NCI-H2081 (cell line): Measurements from ENCODE around the gene ZNF358.
A peak's percentile ranks its signal among the peaks of the same experiment; 100 is the strongest.

Source experiments
- DNase-seq, 2 experiments: peaks; one replicate each; lab custom pipeline; 2025; lab: John Stamatoyannopoulos, UW

The ZNF358 gene

GRCh38 chr19:7515645-7516151 is at the start of gene ZNF358:
Gene ZNF358, plus strand, starts transcription at chr19:7516103. Its CDS starts 3,140 bp downstream, at chr19:7519243.
- DNase-seq = peak; percentile 64 to 67

GRCh38 chr19:7467009-7467989 is 48.6 kb upstream of the ZNF358 start:
- DNase-seq = no peak

GRCh38 chr19:7468840-7469239 is 47.1 kb upstream of the ZNF358 start:
- DNase-seq = no peak

GRCh38 chr19:7469669-7470285 is 46.1 kb upstream of the ZNF358 start:
- DNase-seq = no peak

GRCh38 chr19:7470540-7471305 is 45.2 kb upstream of the ZNF358 start:
- no peak for DNase-seq

- no peak for DNase-seq
These were observed 43.9 kb upstream of the ZNF358 start for GRCh38 chr19:7471696-7472615.

GRCh38 chr19:7475665-7476064 is 40.2 kb upstream of the ZNF358 start:
- DNase-seq = no peak

GRCh38 chr19:7476241-7476640 is 39.7 kb upstream of the ZNF358 start:
- DNase-seq = no peak

GRCh38 chr19:7476777-7477494 is 39.0 kb upstream of the ZNF358 start:
- no peak for DNase-seq

- no peak for DNase-seq
These were observed 38.1 kb upstream of the ZNF358 start for GRCh38 chr19:7477758-7478157.

- no peak for DNase-seq
These were observed 37.6 kb upstream of the ZNF358 start for GRCh38 chr19:7478173-7478842.

GRCh38 chr19:7478843-7479227 is 37.1 kb upstream of the ZNF358 start:
- DNase-seq = no peak

GRCh38 chr19:7480222-7480969 is 35.5 kb upstream of the ZNF358 start:
- no peak for DNase-seq

GRCh38 chr19:7480970-7481255 is 35.0 kb upstream of the ZNF358 start:
- no peak for DNase-seq

GRCh38 chr19:7482584-7483439 is 33.1 kb upstream of the ZNF358 start:
- no peak for DNase-seq

GRCh38 chr19:7483720-7484201 is 32.1 kb upstream of the ZNF358 start:
- no peak for DNase-seq

GRCh38 chr19:7486923-7487322 is 29.0 kb upstream of the ZNF358 start:
- no peak for DNase-seq

GRCh38 chr19:7488736-7489353 is 27.1 kb upstream of the ZNF358 start, which contains the start of gene PEX11G:
Gene PEX11G, minus strand, starts transcription at chr19:7489035. Its CDS starts 25 bp downstream, at chr19:7489010.
- peak; percentile 90 to 92 for DNase-seq
